HEK293 (cell line): ENCODE results near the gene RBPJL.

Experiments used
- CTCF ChIA-PET: fragments of 350-600 bp; formaldehyde crosslinking; extraction: SDS; loops from one replicate; lab custom pipeline; 2021; ENCODE audit warnings: antibody characterized with exemption; lab: Yijun Ruan, JAX
- POLR2A ChIA-PET: fragments of 300-600 bp; formaldehyde crosslinking; extraction: SDS; loops from one replicate; lab custom pipeline; 2020; ENCODE audit warnings: antibody characterized with exemption, inconsistent platforms; lab: Yijun Ruan, JAX
- H3K27ac ChIP-seq: fragments of 200-500 bp; sonication (Bioruptor generic); 2 replicates; pipeline ENCODE4 v1.5.1; 2014; ENCODE audit warnings: low read depth, low read length, control low read depth, inconsistent platforms; ENCODE audit errors: extremely low read depth
- H3K36me3 ChIP-seq, 2 experiments: fragments of 200-500 bp in 1 of 2; sonication (Bioruptor generic) in 1 of 2; 1 replicate in 1 of 2; 2 replicates in 1 of 2; pipeline ENCODE4 v1.5.1; 2014 to 2017; ENCODE audit warnings: inconsistent platforms in 2 of 2, low read length in 2 of 2; ENCODE audit not compliant: control insufficient read depth in 2 of 2, insufficient read depth in 1 of 2
- H3K4me1 ChIP-seq: fragments of 200-500 bp; sonication (Bioruptor generic); 2 replicates; pipeline ENCODE4 v1.5.1; 2014; ENCODE audit warnings: mild to moderate bottlenecking, low read length, inconsistent platforms; ENCODE audit not compliant: control insufficient read depth, insufficient read depth
- H3K4me3 ChIP-seq: 2 replicates; pipeline ENCODE4 v1.5.1; 2011; ENCODE audit warnings: low read depth, mild to moderate bottlenecking, control low read depth, low read length, moderate library complexity
- H3K9me3 ChIP-seq: fragments of 200-500 bp; sonication (Bioruptor generic); 2 replicates; pipeline ENCODE4 v1.5.1; 2014; ENCODE audit warnings: low read depth, low read length, inconsistent platforms; ENCODE audit not compliant: control insufficient read depth, insufficient read depth
- KLF10 ChIP-seq: fragments of 450-650 bp; IDR thresholded peaks from 2 replicates; pipeline ENCODE4 v1.5.1; 2018; ENCODE audit warnings: missing biosample characterization, mild to moderate bottlenecking, missing genetic modification characterization
- PRDM4 ChIP-seq: fragments of 450-650 bp; formaldehyde crosslinking; IDR thresholded peaks from 2 replicates; pipeline ENCODE4 v1.5.1; 2017; ENCODE audit warnings: missing biosample characterization, missing genetic modification characterization
- SALL2 ChIP-seq: fragments of 450-650 bp; formaldehyde crosslinking; IDR thresholded peaks from 2 replicates; pipeline ENCODE4 v1.5.0; 2017; ENCODE audit warnings: missing biosample characterization, mild to moderate bottlenecking, missing genetic modification characterization, borderline replicate concordance
- WT1 ChIP-seq: fragments of 450-650 bp; formaldehyde crosslinking; IDR thresholded peaks from 2 replicates; pipeline ENCODE4 v1.5.1; 2016; ENCODE audit warnings: missing biosample characterization, missing genetic modification characterization
- ZBTB1 ChIP-seq: fragments of 450-650 bp; formaldehyde crosslinking; IDR thresholded peaks from 2 replicates; pipeline ENCODE4 v1.5.1; 2016; ENCODE audit warnings: missing biosample characterization, missing genetic modification characterization
- ZEB2 ChIP-seq: fragments of 450-650 bp; formaldehyde crosslinking; IDR thresholded peaks from 2 replicates; pipeline ENCODE4 v1.5.1; 2016; ENCODE audit warnings: missing biosample characterization, missing genetic modification characterization
- ZFP41 ChIP-seq: fragments of 450-650 bp; formaldehyde crosslinking; IDR thresholded peaks from 2 replicates; pipeline ENCODE4 v1.5.1; 2016; ENCODE audit warnings: missing biosample characterization, missing genetic modification characterization, borderline replicate concordance
- ZNF112 ChIP-seq: fragments of 450-650 bp; formaldehyde crosslinking; IDR thresholded peaks from 2 replicates; pipeline ENCODE4 v1.5.0; 2017; ENCODE audit warnings: missing biosample characterization, missing genetic modification characterization
- ZNF140 ChIP-seq: fragments of 450-650 bp; formaldehyde crosslinking; IDR thresholded peaks from 2 replicates; pipeline ENCODE4 v1.5.1; 2016; ENCODE audit warnings: missing biosample characterization, missing genetic modification characterization
- ZNF184 ChIP-seq: fragments of 450-650 bp; IDR thresholded peaks from 2 replicates; pipeline ENCODE4 v1.5.1; 2018; ENCODE audit warnings: missing biosample characterization, mild to moderate bottlenecking, missing genetic modification characterization
- ZNF223 ChIP-seq: fragments of 450-650 bp; formaldehyde crosslinking; IDR thresholded peaks from 2 replicates; pipeline ENCODE4 v1.5.1; 2016; ENCODE audit warnings: missing biosample characterization, missing genetic modification characterization
- ZNF23 ChIP-seq: fragments of 450-650 bp; formaldehyde crosslinking; IDR thresholded peaks from 2 replicates; pipeline ENCODE4 v1.5.1; 2016; ENCODE audit warnings: missing biosample characterization, missing genetic modification characterization, borderline replicate concordance
- ZNF239 ChIP-seq: fragments of 450-650 bp; formaldehyde crosslinking; IDR thresholded peaks from 2 replicates; pipeline ENCODE4 v1.5.1; 2016; ENCODE audit warnings: missing biosample characterization, missing genetic modification characterization
- ZNF266 ChIP-seq: fragments of 450-650 bp; formaldehyde crosslinking; IDR thresholded peaks from 2 replicates; pipeline ENCODE4 v1.5.1; 2016; ENCODE audit warnings: missing biosample characterization, missing genetic modification characterization, low read depth
- ZNF311 ChIP-seq: fragments of 450-650 bp; formaldehyde crosslinking; IDR thresholded peaks from 2 replicates; pipeline ENCODE4 v1.5.1; 2017; ENCODE audit warnings: missing biosample characterization, missing genetic modification characterization, borderline replicate concordance
- ZNF362 ChIP-seq: fragments of 450-650 bp; formaldehyde crosslinking; IDR thresholded peaks from 2 replicates; pipeline ENCODE4 v1.5.1; 2016; ENCODE audit warnings: missing biosample characterization, missing genetic modification characterization
- ZNF48 ChIP-seq: fragments of 450-650 bp; formaldehyde crosslinking; IDR thresholded peaks from 2 replicates; pipeline ENCODE4 v1.5.1; 2016; ENCODE audit warnings: missing biosample characterization, missing genetic modification characterization
- ZNF501 ChIP-seq: fragments of 450-650 bp; formaldehyde crosslinking; IDR thresholded peaks from 2 replicates; pipeline ENCODE4 v1.5.1; 2016; ENCODE audit warnings: missing biosample characterization, missing genetic modification characterization
- ZNF521 ChIP-seq: fragments of 450-650 bp; formaldehyde crosslinking; IDR thresholded peaks from 2 replicates; pipeline ENCODE4 v1.5.1; 2017; ENCODE audit warnings: missing biosample characterization, mild to moderate bottlenecking, missing genetic modification characterization
- ZNF548 ChIP-seq: fragments of 450-650 bp; formaldehyde crosslinking; IDR thresholded peaks from 2 replicates; pipeline ENCODE4 v1.5.1; 2016; ENCODE audit warnings: missing biosample characterization, missing genetic modification characterization
- ZNF560 ChIP-seq: fragments of 450-650 bp; formaldehyde crosslinking; IDR thresholded peaks from 2 replicates; pipeline ENCODE4 v1.5.1; 2017; ENCODE audit warnings: missing biosample characterization, missing genetic modification characterization, borderline replicate concordance
- ZNF585B ChIP-seq: fragments of 450-650 bp; formaldehyde crosslinking; IDR thresholded peaks from 2 replicates; pipeline ENCODE4 v1.5.1; 2016; ENCODE audit warnings: missing biosample characterization, missing genetic modification characterization
- ZNF626 ChIP-seq: fragments of 450-650 bp; sonication (Bioruptor Pico); formaldehyde crosslinking; IDR thresholded peaks from 2 replicates; pipeline ENCODE4 v1.5.1; 2018; ENCODE audit warnings: missing biosample characterization, missing genetic modification characterization, inconsistent platforms
- ZNF645 ChIP-seq: fragments of 450-650 bp; formaldehyde crosslinking; IDR thresholded peaks from 2 replicates; pipeline ENCODE4; 2016; ENCODE audit warnings: missing biosample characterization, missing genetic modification characterization
- ZNF777 ChIP-seq: fragments of 450-650 bp; formaldehyde crosslinking; IDR thresholded peaks from 2 replicates; pipeline ENCODE4 v1.5.1; 2017; ENCODE audit warnings: missing biosample characterization, missing genetic modification characterization, borderline replicate concordance
- ZNF830 ChIP-seq: fragments of 450-650 bp; IDR thresholded peaks from 2 replicates; pipeline ENCODE4 v1.5.0; 2018; ENCODE audit warnings: missing biosample characterization, missing genetic modification characterization, low read depth, mild to moderate bottlenecking, moderate library complexity
- ZNF843 ChIP-seq: fragments of 450-650 bp; formaldehyde crosslinking; IDR thresholded peaks from 2 replicates; pipeline ENCODE4 v1.5.1; 2016; ENCODE audit warnings: missing biosample characterization, missing genetic modification characterization
- ZSCAN16 ChIP-seq: fragments of 450-650 bp; formaldehyde crosslinking; IDR thresholded peaks from 2 replicates; pipeline ENCODE4 v1.5.1; 2016; ENCODE audit warnings: missing biosample characterization, missing genetic modification characterization
- ZSCAN5A ChIP-seq: fragments of 450-650 bp; formaldehyde crosslinking; IDR thresholded peaks from 2 replicates; pipeline ENCODE4 v1.5.1; 2016; ENCODE audit warnings: missing biosample characterization, missing genetic modification characterization

Gene RBPJL

GRCh38 chr20:45341579-45341938 lies 34.9 kb downstream of the RBPJL start (continued):
- no peak for TF ChIP-seq PRDM4 (tag by site-specific recombination)
- TF ChIP-seq ZNF777 (tag by site-specific recombination), result no peak
- no peak for TF ChIP-seq ZNF585B (tag by site-specific recombination)
- TF ChIP-seq ZNF239, result no peak
- TF ChIP-seq ZNF501, result no peak
- TF ChIP-seq, all 188 proteins: peak for 0

GRCh38 chr20:45341939-45342854 lies 35.6 kb downstream of the RBPJL start:
- Histone ChIP-seq H3K9me3 (no peaks in the 10 kb centered on the region), H3K4me1 (peaks cover 37% of the 10 kb centered on the region), H3K4me3 (peak overlapping the region; percentile 3), H3K36me3 (peaks cover 0 to 9% of the 10 kb centered on the region in 2 experiments; a peak in 1 of 3 replicates), H3K27ac (peak overlapping the region; percentile 59)
- ChIA-PET CTCF (interaction anchor here (1.0 to 2.3 kb wide), 6 partner anchors 17 to 108 kb away, joined by 3 to 11 read pairs (median 4); partner anchors contain the start of gene SYS1), POLR2A (interaction anchor here (0.6 to 1.3 kb wide), 6 partner anchors 21 to 375 kb away, joined by 3 to 8 read pairs (median 3); partner anchors contain the start of gene SYS1)
- TF ChIP-seq ZNF830 (tag by site-specific recombination), result no peak
- peak; percentile 89 for TF ChIP-seq WT1
- TF ChIP-seq ZNF311, result no peak
- TF ChIP-seq ZNF362, result no peak
- no peak for TF ChIP-seq ZNF266 (tag by site-specific recombination)
- TF ChIP-seq ZNF23 (tag by site-specific recombination), result no peak
- TF ChIP-seq ZNF140 (tag by site-specific recombination), result no peak
- no peak for TF ChIP-seq SALL2 (tag by site-specific recombination)
- TF ChIP-seq ZNF48 (tag by site-specific recombination), result no peak
- no peak for TF ChIP-seq ZNF843 (tag by site-specific recombination)
- peak; percentile 61; the same call in 1 of the 2 replicates for TF ChIP-seq ZSCAN16 (tag by site-specific recombination)
- TF ChIP-seq KLF10 (tag by site-specific recombination), result no peak
- no peak for TF ChIP-seq ZBTB1
- TF ChIP-seq ZNF585B (tag by site-specific recombination), result no peak
- peak; percentile 51; the same call in 1 of the 2 replicates for TF ChIP-seq ZEB2 (tag by site-specific recombination)
- TF ChIP-seq ZSCAN5A, result no peak
- no peak for TF ChIP-seq ZNF112
- TF ChIP-seq ZNF626 (tag by site-specific recombination), result no peak
- TF ChIP-seq ZNF223 (tag by site-specific recombination), result no peak
- no peak for TF ChIP-seq ZNF645 (tag by site-specific recombination)
- TF ChIP-seq ZNF548 (tag by site-specific recombination), result no peak
- no peak for TF ChIP-seq ZNF521
- no peak for TF ChIP-seq ZNF184 (tag by site-specific recombination)
- no peak for TF ChIP-seq ZFP41 (tag by site-specific recombination)
- no peak for TF ChIP-seq ZNF560
